Measurements from ENCODE around the gene ZNF467.

The ZNF467 gene

GRCh38 chr7:149767068-149767467, 6.3 kb downstream of the ZNF467 start:
- Mint-ChIP-seq H3K36me3 (ENCODE audit: insufficient read depth) (no peaks in the 10 kb centered on the region), H3K9me3 (no peaks in the 10 kb centered on the region), H3K27me3 (no peaks in the 10 kb centered on the region), H3K4me1 (ENCODE audit: low read depth in 2 of 2) (no peaks in the 10 kb centered on the region), H3K27ac (no peak overlapping the region), H3K4me3 (no peak overlapping the region)
- ATAC-seq (replicated peaks) (no peak), DNase-seq (no peak)

- H3K4me3 Mint-ChIP-seq: no peak overlapping the region
- H3K27me3 Mint-ChIP-seq: no peaks in the 10 kb centered on the region
- no peaks in the 10 kb centered on the region for H3K9me3 Mint-ChIP-seq
- DNase-seq (no peak), ATAC-seq (replicated peaks) (no peak)
- H3K4me1 Mint-ChIP-seq (ENCODE audit: low read depth in 2 of 2): no peaks in the 10 kb centered on the region
- H3K27ac Mint-ChIP-seq: no peak overlapping the region
- no peaks in the 10 kb centered on the region for H3K36me3 Mint-ChIP-seq (ENCODE audit: insufficient read depth)
Observed at GRCh38 chr7:149766135-149766675, 7.2 kb downstream of the ZNF467 start.

- peaks cover 0 to 3% of the 10 kb centered on the region in 2 donors for H3K27me3 Mint-ChIP-seq
- no peak for ATAC-seq (replicated peaks)
- H3K4me3 Mint-ChIP-seq: no peak overlapping the region
- no peaks in the 10 kb centered on the region for H3K4me1 Mint-ChIP-seq (ENCODE audit: low read depth in 2 of 2)
- H3K36me3 Mint-ChIP-seq (ENCODE audit: insufficient read depth): no peaks in the 10 kb centered on the region
- no peak for DNase-seq
- H3K9me3 Mint-ChIP-seq: no peaks in the 10 kb centered on the region
- H3K27ac Mint-ChIP-seq: no peak overlapping the region
Observed at GRCh38 chr7:149765399-149766121, 7.8 kb downstream of the ZNF467 start.

GRCh38 chr7:149764481-149765398, 8.6 kb downstream of the ZNF467 start:
- no peaks in the 10 kb centered on the region for H3K4me1 Mint-ChIP-seq (ENCODE audit: low read depth in 2 of 2)
- ATAC-seq (replicated peaks) (no peak), DNase-seq (no peak)
- no peak overlapping the region for H3K27ac Mint-ChIP-seq
- H3K4me3 Mint-ChIP-seq: no peak overlapping the region
- H3K27me3 Mint-ChIP-seq: peaks cover 3 to 11% of the 10 kb centered on the region in 2 donors
- no peaks in the 10 kb centered on the region for H3K36me3 Mint-ChIP-seq (ENCODE audit: insufficient read depth)
- H3K9me3 Mint-ChIP-seq: no peaks in the 10 kb centered on the region

- H3K27ac Mint-ChIP-seq: no peak overlapping the region
- no peak for DNase-seq
- H3K9me3 Mint-ChIP-seq: no peaks in the 10 kb centered on the region
- H3K27me3 Mint-ChIP-seq: peaks cover 10 to 21% of the 10 kb centered on the region in 2 donors
- no peak overlapping the region for H3K4me3 Mint-ChIP-seq
- no peak for ATAC-seq (replicated peaks)
- no peaks in the 10 kb centered on the region for H3K36me3 Mint-ChIP-seq (ENCODE audit: insufficient read depth)
- H3K4me1 Mint-ChIP-seq (ENCODE audit: low read depth in 2 of 2): no peaks in the 10 kb centered on the region
Observed at GRCh38 chr7:149763563-149764240, 9.7 kb downstream of the ZNF467 start.

GRCh38 chr7:149762610-149763009, 10.8 kb downstream of the ZNF467 start:
- H3K4me3 Mint-ChIP-seq: no peak overlapping the region
- H3K36me3 Mint-ChIP-seq (ENCODE audit: insufficient read depth): no peaks in the 10 kb centered on the region
- H3K4me1 Mint-ChIP-seq (ENCODE audit: low read depth in 2 of 2): no peaks in the 10 kb centered on the region
- H3K27me3 Mint-ChIP-seq: peaks cover 10 to 25% of the 10 kb centered on the region in 2 donors
- H3K9me3 Mint-ChIP-seq: no peaks in the 10 kb centered on the region
- no peak for DNase-seq
- H3K27ac Mint-ChIP-seq: peak overlapping the region in 1 of 2 donors; percentile 14
- no peak for ATAC-seq (replicated peaks)

- Mint-ChIP-seq H3K36me3 (ENCODE audit: insufficient read depth) (no peaks in the 10 kb centered on the region), H3K27ac (no peak overlapping the region), H3K4me1 (ENCODE audit: low read depth in 2 of 2) (no peaks in the 10 kb centered on the region), H3K4me3 (no peak overlapping the region), H3K9me3 (no peaks in the 10 kb centered on the region), H3K27me3 (peaks cover 10 to 25% of the 10 kb centered on the region in 2 donors)
- DNase-seq: no peak
- ATAC-seq (replicated peaks): no peak
Observed at GRCh38 chr7:149762089-149762488, 11.3 kb downstream of the ZNF467 start.

- DNase-seq (no peak), ATAC-seq (replicated peaks) (no peak)
- H3K4me3 Mint-ChIP-seq: no peak overlapping the region
- H3K27me3 Mint-ChIP-seq: peaks cover 10 to 25% of the 10 kb centered on the region in 2 donors
- no peaks in the 10 kb centered on the region for H3K36me3 Mint-ChIP-seq (ENCODE audit: insufficient read depth)
- H3K27ac Mint-ChIP-seq: no peak overlapping the region
- H3K9me3 Mint-ChIP-seq: no peaks in the 10 kb centered on the region
- no peaks in the 10 kb centered on the region for H3K4me1 Mint-ChIP-seq (ENCODE audit: low read depth in 2 of 2)
Observed at GRCh38 chr7:149761307-149761706, 12.1 kb downstream of the ZNF467 start.

GRCh38 chr7:149760538-149760937, 12.8 kb downstream of the ZNF467 start:
- no peak overlapping the region for H3K4me3 Mint-ChIP-seq
- H3K4me1 Mint-ChIP-seq (ENCODE audit: low read depth in 2 of 2): no peaks in the 10 kb centered on the region
- H3K27ac Mint-ChIP-seq: no peak overlapping the region
- DNase-seq: no peak
- no peaks in the 10 kb centered on the region for H3K36me3 Mint-ChIP-seq (ENCODE audit: insufficient read depth)
- H3K9me3 Mint-ChIP-seq: no peaks in the 10 kb centered on the region
- ATAC-seq (replicated peaks): no peak
- H3K27me3 Mint-ChIP-seq: peaks cover 10 to 25% of the 10 kb centered on the region in 2 donors

GRCh38 chr7:149759093-149759860, 14.1 kb downstream of the ZNF467 start:
- Mint-ChIP-seq H3K4me1 (ENCODE audit: low read depth in 2 of 2) (no peaks in the 10 kb centered on the region), H3K27me3 (peaks cover 11 to 25% of the 10 kb centered on the region in 2 donors), H3K27ac (no peak overlapping the region), H3K9me3 (no peaks in the 10 kb centered on the region), H3K36me3 (ENCODE audit: insufficient read depth) (no peaks in the 10 kb centered on the region), H3K4me3 (no peak overlapping the region)
- ATAC-seq (replicated peaks) (no peak), DNase-seq (no peak)

GRCh38 chr7:149753375-149754233, 19.8 kb downstream of the ZNF467 start:
- no peaks in the 10 kb centered on the region for H3K4me1 Mint-ChIP-seq (ENCODE audit: low read depth in 2 of 2)
- H3K27ac Mint-ChIP-seq: peak overlapping the region in 1 of 2 donors; percentile 44
- no peaks in the 10 kb centered on the region for H3K9me3 Mint-ChIP-seq
- DNase-seq: no peak
- no peak for ATAC-seq (replicated peaks)
- no peak overlapping the region for H3K4me3 Mint-ChIP-seq
- H3K27me3 Mint-ChIP-seq: peaks cover 7 to 25% of the 10 kb centered on the region in 2 donors
- H3K36me3 Mint-ChIP-seq (ENCODE audit: insufficient read depth): no peaks in the 10 kb centered on the region

GRCh38 chr7:149752646-149753045, 20.7 kb downstream of the ZNF467 start:
- Mint-ChIP-seq H3K9me3 (no peaks in the 10 kb centered on the region), H3K27me3 (peaks cover 7 to 22% of the 10 kb centered on the region in 2 donors), H3K4me1 (ENCODE audit: low read depth in 2 of 2) (no peaks in the 10 kb centered on the region), H3K4me3 (no peak overlapping the region), H3K27ac (no peak overlapping the region), H3K36me3 (ENCODE audit: insufficient read depth) (no peaks in the 10 kb centered on the region)
- ATAC-seq (replicated peaks) (no peak), DNase-seq (no peak)

Measured in effector memory CD8-positive, alpha-beta T cell (primary cell).